ENCODE results near the gene STRADB.

GRCh38 chr2:201425952-201426351 is 25.6 kb upstream of the STRADB start:
- no peak for TF ChIP-seq CTCF (IDR thresholded peaks at IDR 0.05; ENCODE audit: low read depth, low read length, missing input control)
- no peak for TF ChIP-seq TAF1 (conservative IDR thresholded peaks at IDR 0.05)
- TF ChIP-seq RAD21 (IDR thresholded peaks at IDR 0.05), result no peak
- TF ChIP-seq YY1 (IDR thresholded peaks at IDR 0.05), result no peak
- no peak for TF ChIP-seq FOXA1 (IDR thresholded peaks at IDR 0.05)
- no peak for TF ChIP-seq ATF3 (IDR thresholded peaks at IDR 0.05)
- TF ChIP-seq REST (IDR thresholded peaks at IDR 0.05), result no peak
- no peak for TF ChIP-seq MAX (IDR thresholded peaks at IDR 0.05)
- no peak for TF ChIP-seq ZBTB33 (IDR thresholded peaks at IDR 0.05)
- TF ChIP-seq HNF4G (IDR thresholded peaks at IDR 0.05), result no peak
- no peak for TF ChIP-seq GABPA (IDR thresholded peaks at IDR 0.05 in 1 of 2, conservative IDR thresholded peaks at IDR 0.05 in 1 of 2)
- no peak for TF ChIP-seq RXRA (IDR thresholded peaks at IDR 0.05)
